ENCODE data around the gene IRF3. TPM values are rescaled to one million over a fixed set of nuclear protein-coding genes. Genes with fewer than 3 reads are reported as not detected.
"Not testable (repeated sequence)": the region's sequence is repeated elsewhere in the genome, so short reads cannot be mapped to it uniquely, and the experiment has no call there.

The IRF3 gene
- total RNA-seq, 1 donor from 2014 or later, result 29.5 TPM

DNA sequence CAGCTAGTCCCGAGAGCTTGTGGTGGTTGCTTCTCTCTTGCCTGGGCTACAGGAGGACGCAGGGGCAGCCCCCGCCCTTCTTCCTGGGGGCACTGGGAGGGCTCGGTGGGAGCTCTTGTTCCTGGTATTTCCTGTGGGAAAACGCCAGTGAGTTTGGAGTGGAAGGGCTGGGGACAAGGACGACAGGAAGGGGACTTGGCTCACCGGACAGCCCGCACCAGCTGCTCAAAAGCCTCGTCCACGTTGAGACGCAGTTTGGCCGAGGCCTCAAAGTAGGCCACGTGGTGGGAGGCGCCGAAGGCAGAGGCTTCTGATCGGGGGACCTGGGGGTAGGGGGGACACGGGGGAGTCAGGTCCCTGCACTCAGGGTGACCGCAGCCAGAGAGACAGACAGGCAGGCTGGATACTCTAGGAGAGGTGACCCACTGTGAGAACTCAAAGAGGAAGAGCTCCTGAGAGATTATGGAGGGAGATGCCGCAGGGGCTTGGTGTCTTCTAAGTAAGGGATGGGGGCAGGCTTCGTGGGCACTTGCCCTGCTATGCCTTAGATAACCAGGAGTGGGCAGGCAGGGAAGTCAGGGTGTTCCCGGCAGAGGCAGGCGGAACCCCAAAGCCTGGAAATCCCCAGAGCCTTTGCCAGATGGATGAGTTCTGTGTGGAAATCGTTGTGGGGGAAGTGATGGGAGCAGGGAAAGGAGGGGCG, 30.0 kb downstream of the IRF3 start:
- H3K9me3 Mint-ChIP-seq, result no peaks in the 10 kb centered on the region
- DNase-seq (ENCODE audit: low spot score), result no peak

GRCh38 chr19:49633273-49633672, 32.4 kb downstream of the IRF3 start:
- DNase-seq (ENCODE audit: low spot score), result not testable (repeated sequence)

More for the DNA sequence above, 30.0 kb downstream of the IRF3 start:
- no peaks in the 10 kb centered on the region for H4K20me1 ChIP-seq (ENCODE audit: low read depth)
- peaks cover 33% of the 10 kb centered on the region for H3K4me1 ChIP-seq
- no peaks in the 10 kb centered on the region for H3K9me3 ChIP-seq (ENCODE audit: low read depth)
- Mint-ChIP-seq H3K27ac (peak overlapping the region; percentile 94), H3K4me1 (peaks cover 49% of the 10 kb centered on the region), H3K4me3 (peak overlapping the region; percentile 64), H3K27me3 (ENCODE audit: insufficient read depth, low read depth) (peaks cover 15% of the 10 kb centered on the region), H3K36me3 (peaks cover 3% of the 10 kb centered on the region)
- no peak overlapping the region for H3K4me2 ChIP-seq
- no peak overlapping the region for H3K9ac ChIP-seq
- H3K27ac ChIP-seq, result no peak overlapping the region
- peaks cover 31% of the 10 kb centered on the region for H3F3A ChIP-seq (ENCODE audit: low read depth)
- TF ChIP-seq EZH2 (IDR thresholded peaks at IDR 0.05) (no peak), EZH2phosphoT487 (IDR thresholded peaks at IDR 0.05) (no peak), CTCF (IDR thresholded peaks at IDR 0.05) (no peak)
- no peak overlapping the region for H2AFZ ChIP-seq (replicated peaks)
- no peaks in the 10 kb centered on the region for H3K36me3 ChIP-seq
- H3K27me3 ChIP-seq, result peaks cover 11% of the 10 kb centered on the region
- no peak overlapping the region for H3K4me3 ChIP-seq
- no peaks in the 10 kb centered on the region for H3K79me2 ChIP-seq (ENCODE audit: low read depth)

GRCh38 chr19:49632576-49632975, 33.1 kb downstream of the IRF3 start:
- Mint-ChIP-seq H3K4me1 (peaks cover 30% of the 10 kb centered on the region), H3K36me3 (peaks cover 5% of the 10 kb centered on the region), H3K4me3 (no peak overlapping the region), H3K27ac (no peak overlapping the region), H3K27me3 (ENCODE audit: insufficient read depth, low read depth) (peaks cover 6% of the 10 kb centered on the region), H3K9me3 (no peaks in the 10 kb centered on the region)
- Histone ChIP-seq H2AFZ (replicated peaks) (no peak overlapping the region), H3K79me2 (ENCODE audit: low read depth) (no peaks in the 10 kb centered on the region), H3K4me2 (no peak overlapping the region), H3K9ac (no peak overlapping the region), H3K27ac (no peak overlapping the region), H3K4me3 (no peak overlapping the region), H3K36me3 (no peaks in the 10 kb centered on the region), H3K4me1 (peaks cover 16% of the 10 kb centered on the region), H3K9me3 (ENCODE audit: low read depth) (no peaks in the 10 kb centered on the region), H3K27me3 (no peaks in the 10 kb centered on the region), H4K20me1 (ENCODE audit: low read depth) (no peaks in the 10 kb centered on the region), H3F3A (ENCODE audit: low read depth) (peaks cover 34% of the 10 kb centered on the region)
- TF ChIP-seq EZH2phosphoT487 (IDR thresholded peaks at IDR 0.05), result no peak
- TF ChIP-seq CTCF (IDR thresholded peaks at IDR 0.05), result no peak
- TF ChIP-seq EZH2 (IDR thresholded peaks at IDR 0.05), result no peak
- DNase-seq (ENCODE audit: low spot score), result no peak

More at GRCh38 chr19:49633273-49633672, 32.4 kb downstream of the IRF3 start:
- H3K4me3 Mint-ChIP-seq; H3K79me2 ChIP-seq (ENCODE audit: low read depth); H3K9me3 Mint-ChIP-seq; H3K36me3 ChIP-seq; H3K4me3 ChIP-seq; H3K27me3 Mint-ChIP-seq (ENCODE audit: insufficient read depth, low read depth); H3K27ac ChIP-seq; H3K9me3 ChIP-seq (ENCODE audit: low read depth); H3K36me3 Mint-ChIP-seq; H2AFZ ChIP-seq (replicated peaks); H3K27ac Mint-ChIP-seq; H3K9ac ChIP-seq; H3K4me2 ChIP-seq; H4K20me1 ChIP-seq (ENCODE audit: low read depth); H3K27me3 ChIP-seq: not testable (repeated sequence)
- Histone ChIP-seq H3F3A (ENCODE audit: low read depth) (peaks cover 34% of the 10 kb centered on the region), H3K4me1 (peaks cover 22% of the 10 kb centered on the region)
- peaks cover 35% of the 10 kb centered on the region for H3K4me1 Mint-ChIP-seq

DNA sequence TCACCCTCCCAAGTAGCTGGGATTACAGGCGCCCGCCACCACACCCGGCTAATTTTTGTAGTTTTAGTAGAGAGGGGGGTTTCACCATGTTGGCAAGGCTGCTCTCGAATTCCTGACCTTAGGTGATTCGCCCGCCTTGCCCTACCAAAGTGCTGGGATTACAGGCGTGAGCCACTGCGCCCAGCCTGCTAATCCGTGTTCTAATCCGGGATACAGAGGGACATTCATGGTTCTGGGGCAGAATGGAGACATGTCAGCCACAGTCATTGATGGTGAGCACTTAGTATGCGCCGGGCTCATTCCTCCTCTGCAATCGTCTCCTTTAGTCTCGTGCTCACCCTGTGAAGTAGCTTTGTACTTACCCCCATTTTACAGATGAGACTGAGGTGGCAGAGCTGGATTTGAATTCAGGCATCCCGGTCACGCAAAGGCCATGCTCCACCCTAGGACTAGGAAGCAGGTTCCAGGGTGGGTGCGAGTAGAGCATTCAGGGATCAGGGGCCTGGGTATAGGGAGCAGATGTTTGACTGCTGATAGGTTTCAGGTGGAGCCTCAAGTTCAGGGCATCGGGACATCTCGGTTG, 34.0 kb downstream of the IRF3 start:
- H3K4me2 ChIP-seq, result no peak overlapping the region
- Mint-ChIP-seq H3K4me1 (peaks cover 24% of the 10 kb centered on the region), H3K4me3 (no peak overlapping the region), H3K9me3 (no peaks in the 10 kb centered on the region), H3K27me3 (ENCODE audit: insufficient read depth, low read depth) (peaks cover 6% of the 10 kb centered on the region), H3K27ac (peak overlapping the region; percentile 74), H3K36me3 (peaks cover 11% of the 10 kb centered on the region)
- H3K4me1 ChIP-seq, result peaks cover 14% of the 10 kb centered on the region
- H3K27ac ChIP-seq, result no peak overlapping the region
- H3K36me3 ChIP-seq, result no peaks in the 10 kb centered on the region
- no peak overlapping the region for H3K9ac ChIP-seq
- no peak for DNase-seq (ENCODE audit: low spot score)
- no peaks in the 10 kb centered on the region for H3K9me3 ChIP-seq (ENCODE audit: low read depth)
- H3K4me3 ChIP-seq, result no peak overlapping the region
- no peaks in the 10 kb centered on the region for H3K27me3 ChIP-seq
- TF ChIP-seq CTCF (IDR thresholded peaks at IDR 0.05), result no peak
- no peak for TF ChIP-seq EZH2 (IDR thresholded peaks at IDR 0.05)
- no peak for TF ChIP-seq EZH2phosphoT487 (IDR thresholded peaks at IDR 0.05)
- H3F3A ChIP-seq (ENCODE audit: low read depth), result peaks cover 34% of the 10 kb centered on the region
- H3K79me2 ChIP-seq (ENCODE audit: low read depth), result no peaks in the 10 kb centered on the region
- no peak overlapping the region for H2AFZ ChIP-seq (replicated peaks)
- no peaks in the 10 kb centered on the region for H4K20me1 ChIP-seq (ENCODE audit: low read depth)
